Measurements from ENCODE around the gene FAM184B. TPM values are rescaled to one million over a fixed set of nuclear protein-coding genes. Genes with fewer than 3 reads are reported as not detected.

The FAM184B gene
- total RNA-seq, 4 donors from 2014 or later: 0.07 to 0.13 TPM; not detected in 2

DNA sequence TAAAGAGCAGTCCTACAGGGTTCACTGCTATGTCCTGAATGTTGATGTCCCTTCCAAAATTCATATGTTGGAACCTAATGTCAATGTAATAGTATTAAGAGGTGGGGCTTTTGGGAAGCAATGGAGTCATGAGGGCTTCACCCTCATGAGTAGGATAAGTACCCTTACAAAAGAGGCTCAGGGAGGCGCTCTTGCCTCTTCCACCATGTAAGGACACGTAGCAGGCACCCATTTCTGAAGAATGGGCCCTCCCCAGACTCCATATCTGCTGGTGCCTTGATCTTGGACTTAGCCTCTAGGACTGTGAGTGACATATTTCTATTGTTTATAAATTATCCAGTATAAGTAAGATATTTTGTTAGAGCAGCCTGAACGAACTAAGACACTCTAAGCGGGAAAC lies 151.2 kb downstream of the FAM184B start:
- H3K4me3 ChIP-seq (ENCODE audit: low read depth, poor library complexity, severe bottlenecking): no peak overlapping the region
- WGBS, 2 donors: 93 to 95% methylated on average over 4 of the region's 4 CpGs
- TF ChIP-seq POLR2A (IDR thresholded peaks at IDR 0.05) (no peak), CTCF (IDR thresholded peaks at IDR 0.05) (no peak)
- intact Hi-C loops (cut with DNase I; ENCODE audit: low total_unique reads): loop anchor here (10.0 kb wide), 1 partner anchor 75 kb away; no protein-coding TSS in a partner anchor
- peak in 1 of 2 donors; percentile 15 for DNase-seq (ENCODE audit: low spot score in 2 of 2)

GRCh38 chr4:17624821-17625220 lies 156.6 kb downstream of the FAM184B start:
- DNase-seq (ENCODE audit: low spot score in 2 of 2): no peak
- intact Hi-C loops (cut with DNase I; ENCODE audit: low total_unique reads): no loop called here
- WGBS, 2 donors: 69 to 88% methylated on average over 2 of the region's 2 CpGs
- H3K4me3 ChIP-seq (ENCODE audit: low read depth, poor library complexity, severe bottlenecking): no peak overlapping the region
- TF ChIP-seq CTCF (IDR thresholded peaks at IDR 0.05): no peak
- no peak for TF ChIP-seq POLR2A (IDR thresholded peaks at IDR 0.05)

DNA sequence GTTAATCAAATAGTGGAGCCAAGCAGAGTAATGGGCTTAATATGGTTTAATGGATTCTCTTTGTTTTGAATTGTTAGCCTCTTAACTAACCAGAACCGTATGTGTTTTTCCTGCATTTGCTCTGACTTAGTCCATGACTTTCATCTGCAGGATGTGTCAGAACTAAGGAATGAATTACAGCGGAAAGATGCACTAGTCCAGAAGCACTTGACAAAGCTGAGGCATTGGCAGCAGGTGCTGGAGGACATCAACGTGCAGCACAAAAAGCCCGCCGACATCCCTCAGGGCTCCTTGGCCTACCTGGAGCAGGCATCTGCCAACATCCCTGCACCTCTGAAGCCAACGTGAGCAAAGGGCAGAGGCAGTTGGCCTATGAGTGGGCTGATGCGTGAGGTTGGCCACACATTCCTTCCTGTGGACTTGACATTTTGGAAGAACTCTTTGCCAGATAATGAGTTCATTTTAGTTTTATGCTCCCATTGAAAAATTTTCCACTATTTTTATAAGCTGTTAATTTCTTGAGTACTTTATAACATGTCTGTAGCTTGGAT lies 157.9 kb downstream of the FAM184B start:
- H3K4me3 ChIP-seq (ENCODE audit: low read depth, poor library complexity, severe bottlenecking): no peak overlapping the region
- TF ChIP-seq POLR2A (IDR thresholded peaks at IDR 0.05): no peak
- no peak for TF ChIP-seq CTCF (IDR thresholded peaks at IDR 0.05)
- no peak for DNase-seq (ENCODE audit: low spot score in 2 of 2)
- 56 to 67% methylated on average over 7 of the region's 7 CpGs for WGBS, 2 donors
- intact Hi-C loops (cut with DNase I; ENCODE audit: low total_unique reads): no loop called here

- no peak for DNase-seq (ENCODE audit: low spot score in 2 of 2)
- TF ChIP-seq CTCF (IDR thresholded peaks at IDR 0.05) (no peak), POLR2A (IDR thresholded peaks at IDR 0.05) (no peak)
- H3K4me3 ChIP-seq (ENCODE audit: low read depth, poor library complexity, severe bottlenecking): no peak overlapping the region
- 65 to 67% methylated on average over 7 of the region's 7 CpGs for WGBS, 2 donors
- intact Hi-C loops (cut with DNase I; ENCODE audit: low total_unique reads): no loop called here
These were observed 161.9 kb downstream of the FAM184B start for GRCh38 chr4:17619416-17620105.

DNA sequence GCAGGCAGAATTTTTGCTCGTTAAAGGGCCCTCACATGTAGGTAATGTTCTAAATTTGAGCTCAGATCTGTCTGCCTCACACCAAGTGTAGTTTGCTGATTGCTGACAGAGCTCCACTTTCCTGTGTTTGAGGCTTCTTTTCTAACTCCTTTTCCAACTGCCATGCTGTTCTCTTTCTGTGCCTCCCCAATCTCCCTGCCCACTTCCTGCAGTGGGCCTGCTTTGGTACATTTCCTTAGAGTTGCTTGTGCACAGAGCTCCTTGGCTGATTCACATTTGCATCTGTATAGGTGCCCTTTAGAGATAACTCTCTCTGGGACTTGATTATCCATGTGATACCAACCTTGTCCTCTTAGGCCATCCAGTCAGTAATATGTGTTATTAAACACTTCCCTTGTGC lies 162.5 kb downstream of the FAM184B start:
- intact Hi-C loops (cut with DNase I; ENCODE audit: low total_unique reads): no loop called here
- H3K4me3 ChIP-seq (ENCODE audit: low read depth, poor library complexity, severe bottlenecking): no peak overlapping the region

More for the DNA sequence above, 162.5 kb downstream of the FAM184B start:
- DNase-seq (ENCODE audit: low spot score in 2 of 2): no peak
- WGBS, 2 donors: 0 to 47% methylated on average over 1 of the region's 1 CpG
- TF ChIP-seq POLR2A (IDR thresholded peaks at IDR 0.05) (no peak), CTCF (IDR thresholded peaks at IDR 0.05) (no peak)

All from lower leg skin (tissue), 4 donors.